Nephron progenitor cell (in vitro differentiated cells): ENCODE results near the gene SLBP.

Experiments
- DNase-seq: peaks from one replicate; pipeline ENCODE4 v3.0.0; 2021
- H3K27ac Mint-ChIP-seq: 2 replicates; pipeline ENCODE4 v1.8.0; 2021; ENCODE audit warnings: mild to moderate bottlenecking, moderate library complexity, mixed read lengths
- H3K27me3 Mint-ChIP-seq: 2 replicates; pipeline ENCODE4 v1.8.0; 2021; ENCODE audit warnings: mild to moderate bottlenecking, low read depth, mixed read lengths; ENCODE audit not compliant: poor library complexity
- H3K36me3 Mint-ChIP-seq: 2 replicates; pipeline ENCODE4 v1.8.0; 2021; ENCODE audit warnings: low read depth, mixed read lengths
- H3K4me1 Mint-ChIP-seq: 2 replicates; pipeline ENCODE4 v1.8.0; 2021; ENCODE audit warnings: mixed read lengths
- H3K4me3 Mint-ChIP-seq: 2 replicates; pipeline ENCODE4 v1.8.0; 2021; ENCODE audit warnings: mild to moderate bottlenecking, moderate library complexity, mixed read lengths
- H3K9me3 Mint-ChIP-seq: 2 replicates; pipeline ENCODE4 v1.8.0; 2021; ENCODE audit warnings: mild to moderate bottlenecking, moderate library complexity, mixed read lengths
- CTCF ChIP-seq: fragments of 200-600 bp; sonication (generic); IDR thresholded peaks from 2 replicates; pipeline ENCODE4 v1.5.0; 2021; ENCODE audit warnings: antibody characterized with exemption

The SLBP gene

GRCh38 chr4:1669270-1669669, 42.8 kb downstream of the SLBP start:
- H3K27ac Mint-ChIP-seq = no peak overlapping the region
- H3K27me3 Mint-ChIP-seq = peaks cover 17% of the 10 kb centered on the region
- no peak overlapping the region for H3K4me3 Mint-ChIP-seq
- H3K9me3 Mint-ChIP-seq = no peaks in the 10 kb centered on the region
- TF ChIP-seq CTCF = no peak
- no peaks in the 10 kb centered on the region for H3K36me3 Mint-ChIP-seq
- H3K4me1 Mint-ChIP-seq = peaks cover 7% of the 10 kb centered on the region
- no peak for DNase-seq

DNA sequence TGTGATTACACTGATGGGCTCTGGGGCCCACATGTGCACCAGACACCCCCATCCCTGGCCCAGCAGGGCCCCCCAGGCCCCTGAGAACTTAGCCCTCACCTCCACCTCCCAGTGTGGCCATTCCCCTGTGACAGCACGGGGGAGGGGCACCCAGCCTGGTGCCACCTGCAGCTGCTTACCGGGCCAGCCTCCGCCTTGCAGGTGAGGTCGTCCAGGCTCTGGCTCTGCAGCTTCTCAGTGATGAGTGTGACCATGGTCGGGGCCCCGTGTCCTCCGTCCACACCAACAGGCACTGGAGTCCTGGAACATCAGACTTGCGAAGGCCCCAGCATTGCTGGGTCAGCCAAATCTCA, 43.7 kb downstream of the SLBP start:
- Mint-ChIP-seq H3K27me3 (peaks cover 17% of the 10 kb centered on the region), H3K4me3 (no peak overlapping the region), H3K27ac (no peak overlapping the region), H3K36me3 (no peaks in the 10 kb centered on the region), H3K9me3 (no peaks in the 10 kb centered on the region), H3K4me1 (peaks cover 7% of the 10 kb centered on the region)
- DNase-seq = no peak
- TF ChIP-seq CTCF = no peak

DNA sequence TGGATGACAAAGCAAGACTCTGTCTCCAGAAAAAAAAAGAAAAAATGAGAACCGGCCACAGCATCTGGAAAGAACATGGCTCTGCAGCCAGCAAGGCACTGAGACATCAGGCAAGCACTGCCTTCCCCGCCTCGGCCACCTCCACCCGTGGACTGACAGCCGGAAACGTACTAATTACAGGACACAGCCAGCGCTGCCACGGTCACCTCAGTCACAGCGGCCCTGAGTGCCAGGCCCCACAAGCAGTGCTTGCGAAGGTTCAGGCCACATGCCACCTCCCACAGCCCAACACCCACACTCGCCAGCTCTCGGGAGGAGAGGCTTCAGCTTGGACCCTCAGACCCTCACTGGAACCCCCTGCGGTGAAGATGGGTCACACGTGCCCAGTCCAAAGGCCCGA, 44.8 kb downstream of the SLBP start:
- H3K36me3 Mint-ChIP-seq = no peaks in the 10 kb centered on the region
- no peaks in the 10 kb centered on the region for H3K9me3 Mint-ChIP-seq
- no peak overlapping the region for H3K4me3 Mint-ChIP-seq
- no peak for DNase-seq
- H3K27me3 Mint-ChIP-seq = peaks cover 17% of the 10 kb centered on the region
- no peak for TF ChIP-seq CTCF
- peaks cover 7% of the 10 kb centered on the region for H3K4me1 Mint-ChIP-seq
- H3K27ac Mint-ChIP-seq = no peak overlapping the region

GRCh38 chr4:1666391-1666790, 45.7 kb downstream of the SLBP start:
- no peak for TF ChIP-seq CTCF
- no peak overlapping the region for H3K27ac Mint-ChIP-seq
- peaks cover 7% of the 10 kb centered on the region for H3K4me1 Mint-ChIP-seq
- no peak overlapping the region for H3K4me3 Mint-ChIP-seq
- no peaks in the 10 kb centered on the region for H3K36me3 Mint-ChIP-seq
- no peak for DNase-seq
- peaks cover 17% of the 10 kb centered on the region for H3K27me3 Mint-ChIP-seq
- no peaks in the 10 kb centered on the region for H3K9me3 Mint-ChIP-seq

GRCh38 chr4:1664141-1664540, 48.0 kb downstream of the SLBP start:
- H3K4me1 Mint-ChIP-seq = peaks cover 7% of the 10 kb centered on the region
- no peaks in the 10 kb centered on the region for H3K9me3 Mint-ChIP-seq
- DNase-seq = no peak
- no peak overlapping the region for H3K4me3 Mint-ChIP-seq
- H3K36me3 Mint-ChIP-seq = no peaks in the 10 kb centered on the region
- peaks cover 9% of the 10 kb centered on the region for H3K27me3 Mint-ChIP-seq
- no peak for TF ChIP-seq CTCF
- no peak overlapping the region for H3K27ac Mint-ChIP-seq

DNA sequence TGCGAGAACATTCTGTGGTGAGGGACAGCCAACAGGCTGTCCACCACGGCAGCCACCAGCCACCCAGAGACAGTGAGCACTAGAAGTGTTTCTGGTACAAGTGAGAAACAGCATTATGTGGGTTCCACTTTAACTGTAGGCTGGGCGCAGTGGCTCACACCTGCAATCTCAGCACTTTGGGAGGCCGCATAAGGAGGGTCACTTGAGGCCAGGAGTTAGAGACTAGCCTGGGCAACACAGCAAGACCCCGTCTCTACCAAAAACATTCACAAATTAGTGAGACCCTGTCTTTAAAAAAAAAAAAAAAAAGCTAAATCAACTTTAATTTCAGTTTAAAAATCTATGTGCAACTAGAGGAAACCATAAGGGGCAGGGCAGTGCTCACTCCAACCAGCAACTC, 48.6 kb downstream of the SLBP start:
- no peaks in the 10 kb centered on the region for H3K9me3 Mint-ChIP-seq
- no peaks in the 10 kb centered on the region for H3K36me3 Mint-ChIP-seq

More for the DNA sequence above, 48.6 kb downstream of the SLBP start:
- peaks cover 9% of the 10 kb centered on the region for H3K27me3 Mint-ChIP-seq
- DNase-seq = no peak
- no peak for TF ChIP-seq CTCF
- no peak overlapping the region for H3K4me3 Mint-ChIP-seq
- H3K4me1 Mint-ChIP-seq = peaks cover 2% of the 10 kb centered on the region
- no peak overlapping the region for H3K27ac Mint-ChIP-seq
